AG20443 (cell line): ENCODE measurements around the gene SLC9C1.

Experiments used
- DNase-seq: peaks from one replicate; pipeline ENCODE4 v3.0.0; 2012; ENCODE audit warnings: low spot score, mixed read lengths

Gene SLC9C1

DNA sequence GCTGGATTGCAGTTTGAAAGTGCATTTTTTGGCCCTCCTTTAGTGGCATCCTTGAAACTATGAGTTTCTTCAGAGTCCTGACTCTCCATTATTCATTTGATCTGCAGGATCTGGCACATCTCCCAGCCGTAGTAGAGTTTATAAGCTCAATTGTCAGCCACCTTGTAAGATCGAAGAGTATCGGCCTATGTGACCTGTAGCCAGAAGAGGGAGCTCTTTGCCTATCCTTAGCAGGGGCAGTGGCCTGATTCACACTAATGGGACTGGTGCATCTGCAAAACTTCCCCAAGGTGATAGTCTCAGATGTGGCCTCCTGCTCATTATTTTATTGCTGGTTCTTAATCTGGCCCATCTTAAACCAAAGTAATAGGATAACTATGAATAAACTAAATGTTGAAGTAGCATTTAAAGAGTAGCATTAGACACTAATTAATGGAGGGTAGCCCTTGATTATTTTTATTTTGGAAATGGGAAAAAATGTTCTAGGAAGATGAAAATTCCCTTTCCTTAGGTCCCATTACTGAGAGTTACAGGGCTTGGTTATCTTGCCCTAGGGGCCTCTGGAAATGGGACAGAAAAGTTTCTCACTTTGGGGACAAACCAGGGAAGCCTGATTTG lies 182.1 kb downstream of the SLC9C1 start:
- peak; percentile 82 for DNase-seq

DNA sequence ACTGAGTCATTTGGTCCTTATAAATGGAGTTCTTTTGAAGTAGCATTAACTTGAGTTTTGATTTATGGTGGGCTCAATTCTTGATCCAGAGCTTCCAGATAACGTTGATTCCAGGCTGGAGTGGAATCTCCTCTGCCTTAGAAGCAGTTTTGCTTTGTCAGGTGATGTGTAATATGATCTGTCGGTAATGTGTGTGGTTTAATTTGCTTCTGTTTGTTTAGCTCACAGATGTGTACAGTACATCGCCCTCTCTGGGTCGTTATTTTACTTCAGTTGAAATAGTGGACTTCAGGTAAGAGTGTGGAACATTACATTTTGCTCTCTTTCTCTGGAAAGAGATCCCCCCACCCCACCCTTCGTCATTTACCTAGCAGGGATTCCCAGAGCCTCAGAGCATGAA lies 184.7 kb downstream of the SLC9C1 start:
- DNase-seq = no peak

DNA sequence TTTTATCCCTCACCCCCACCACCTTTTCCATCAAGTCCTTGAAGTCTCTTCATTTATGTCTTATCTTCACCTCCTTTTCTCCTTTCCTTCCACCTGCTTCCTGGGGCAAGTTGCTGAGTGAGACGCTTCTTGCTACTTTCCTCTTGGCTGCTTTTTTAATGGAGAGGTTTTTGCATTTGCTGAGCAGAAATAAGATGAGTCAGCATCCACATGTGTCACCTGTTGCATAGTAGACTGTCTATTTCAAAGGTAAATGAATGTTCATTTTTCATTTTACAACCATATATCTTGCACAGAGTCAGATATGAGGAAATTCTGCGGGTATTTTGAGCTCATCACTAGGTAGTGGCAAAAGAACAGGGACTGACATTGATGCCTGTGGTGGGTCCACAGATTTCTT lies 189.2 kb downstream of the SLC9C1 start:
- no peak for DNase-seq

DNA sequence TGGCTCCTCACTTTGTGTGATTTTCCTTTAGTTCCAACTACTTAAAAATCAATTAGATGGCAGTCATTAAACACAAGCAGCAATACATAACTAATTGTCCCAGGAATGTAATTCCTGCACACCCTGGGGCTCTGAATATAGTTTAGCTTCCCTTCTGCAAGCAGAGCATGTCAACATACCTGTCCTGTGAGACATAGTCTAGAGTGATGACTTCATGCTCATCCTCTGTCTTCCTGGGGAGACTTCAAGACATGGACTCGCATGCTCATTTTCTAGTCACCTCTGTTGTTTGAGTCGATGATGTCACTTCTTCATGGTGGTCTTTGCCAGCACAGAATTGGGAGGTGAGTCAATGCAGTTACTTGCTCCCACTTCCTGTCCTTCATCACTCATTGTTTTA lies 192.1 kb downstream of the SLC9C1 start:
- DNase-seq = peak; percentile 50

DNA sequence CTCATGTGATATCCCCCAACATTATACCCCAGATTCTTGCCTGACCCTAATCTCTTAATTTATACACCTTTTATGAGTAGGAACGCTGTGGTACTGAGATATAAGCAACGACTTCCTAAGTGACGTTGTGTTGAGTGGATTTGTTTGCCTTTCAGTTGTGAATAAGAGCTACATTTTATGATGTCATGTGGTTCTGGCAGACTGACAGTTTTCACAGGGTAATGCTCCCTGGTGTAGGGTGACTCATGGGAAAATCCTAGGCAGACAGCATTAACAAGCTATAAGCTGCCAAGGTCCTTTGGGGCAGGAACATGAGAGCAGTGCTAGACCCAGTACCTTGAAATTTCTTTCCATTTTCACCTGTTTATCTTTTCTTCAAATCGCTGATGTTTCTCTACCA lies 196.6 kb downstream of the SLC9C1 start:
- peak; percentile 88 for DNase-seq

DNA sequence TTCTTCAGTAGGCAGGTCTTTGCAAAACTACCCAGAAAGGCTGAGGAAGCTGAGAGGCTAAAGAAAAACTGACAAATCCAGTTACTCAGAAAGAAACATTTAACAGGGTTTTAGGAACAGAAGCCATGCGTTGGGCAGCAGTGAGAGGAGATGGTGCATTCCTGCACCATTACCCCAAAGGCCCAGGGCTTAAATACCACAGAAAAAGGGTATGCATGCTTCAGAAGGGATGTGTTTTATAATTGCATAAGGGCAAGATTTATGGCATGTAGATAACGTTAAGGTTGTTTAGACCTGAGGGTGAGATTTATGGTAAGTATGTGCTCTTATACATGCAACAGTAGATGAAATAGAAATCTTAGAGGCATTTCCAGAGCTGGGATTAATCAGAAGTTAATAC lies 197.8 kb downstream of the SLC9C1 start:
- no peak for DNase-seq

DNA sequence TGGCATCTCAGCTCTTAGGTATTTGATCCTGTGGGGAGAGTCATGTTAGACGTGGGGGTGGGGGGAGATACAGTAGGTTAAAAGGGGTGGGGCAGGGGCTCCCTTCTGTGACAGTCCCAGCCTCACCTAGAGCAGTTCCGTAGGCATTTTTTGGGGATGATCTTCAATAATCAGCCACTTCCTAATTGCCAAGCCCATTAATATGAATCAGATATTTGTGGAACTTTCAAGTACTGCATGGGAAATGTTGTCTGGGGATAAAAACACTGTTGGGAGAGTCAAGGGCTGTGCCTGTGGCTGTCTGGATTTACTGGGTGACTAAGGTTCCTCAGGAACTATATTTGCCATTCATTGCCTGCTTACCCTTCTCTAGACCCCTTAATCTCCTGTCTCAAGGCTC lies 198.3 kb downstream of the SLC9C1 start:
- no peak for DNase-seq

DNA sequence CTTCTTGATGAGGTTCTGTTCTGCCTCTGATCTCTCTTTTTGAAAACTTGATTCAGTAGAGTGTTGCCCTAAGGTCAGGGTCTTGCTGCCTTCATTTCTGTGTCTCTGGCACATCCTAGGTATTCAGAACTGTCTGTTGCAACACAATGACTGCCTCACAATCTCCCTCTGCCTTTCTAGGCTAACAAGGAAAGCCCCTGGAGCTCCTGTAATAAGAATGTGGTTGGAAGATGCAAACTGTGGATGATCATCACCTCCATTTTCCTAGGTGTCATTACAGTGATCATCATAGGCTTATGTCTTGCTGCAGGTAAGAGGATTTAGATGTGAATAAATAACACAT lies 200.9 kb downstream of the SLC9C1 start:
- DNase-seq = no peak

DNA sequence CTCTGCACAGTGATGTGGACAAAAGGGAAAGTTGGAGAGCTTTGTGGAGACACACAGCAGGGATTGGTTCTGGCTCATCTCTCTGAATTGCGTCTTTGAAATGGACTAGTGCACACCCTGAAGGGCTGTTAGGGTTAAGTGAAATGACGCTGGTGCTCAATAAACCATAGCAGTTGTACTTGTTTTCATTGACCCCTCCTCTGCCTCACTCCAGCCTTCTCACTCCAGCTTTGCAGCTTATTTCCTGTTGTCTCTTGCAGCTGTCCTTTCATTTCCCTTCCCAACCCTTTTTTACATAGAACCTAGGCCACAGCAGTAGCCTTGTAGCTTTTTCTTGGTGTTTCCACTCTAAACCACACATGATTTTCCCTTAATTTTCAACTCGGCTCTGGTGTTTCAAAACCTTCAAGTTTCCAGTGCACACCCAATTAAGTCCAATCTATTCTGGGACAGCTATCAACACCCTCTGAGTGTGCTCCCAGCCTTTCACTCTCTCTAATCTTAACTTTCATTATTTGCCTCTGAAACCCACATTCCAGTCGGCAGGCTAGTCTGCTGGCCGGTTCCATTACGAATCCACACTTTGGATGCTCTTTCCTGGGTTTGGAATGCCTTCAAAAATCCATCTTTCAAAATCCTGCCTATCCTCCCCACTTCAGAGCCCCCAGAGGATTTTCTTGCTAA lies 201.4 kb downstream of the SLC9C1 start:
- peak; percentile 73 for DNase-seq

DNA sequence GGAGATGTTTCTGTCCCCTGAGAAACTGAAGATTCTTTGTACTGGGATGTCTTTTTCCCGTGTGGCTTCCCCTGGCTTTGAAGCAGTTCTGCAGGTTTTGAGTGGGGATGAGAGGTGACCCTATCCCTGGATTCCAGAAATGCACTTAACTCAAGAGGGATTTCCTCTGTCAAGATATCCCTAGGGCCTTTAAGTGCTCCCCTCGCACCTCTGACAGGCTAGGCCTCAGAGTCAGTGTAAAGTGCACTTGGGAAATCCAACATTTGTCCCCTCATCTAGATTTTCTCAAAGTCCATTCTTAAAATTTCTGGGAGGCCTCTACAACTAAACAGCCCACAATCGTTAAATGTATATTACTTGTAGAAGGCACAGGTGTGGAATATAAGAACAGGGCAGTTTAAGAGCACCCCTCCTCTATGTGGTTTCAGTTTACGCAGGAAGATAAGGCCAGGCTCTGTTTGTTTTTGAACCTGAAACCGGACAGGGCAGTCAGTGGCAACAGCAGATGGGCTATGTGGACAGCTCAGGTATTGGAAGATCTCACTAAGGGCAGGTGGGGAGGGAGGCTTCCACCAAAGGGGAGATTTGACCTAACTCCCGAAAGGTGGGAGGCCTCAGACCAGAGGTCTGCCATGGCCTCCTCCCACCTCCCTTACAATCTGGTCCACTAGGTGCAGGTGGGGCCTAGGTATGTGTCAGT lies 203.0 kb downstream of the SLC9C1 start:
- no peak for DNase-seq
